ENCODE results near the gene CCDC158.

GRCh38 chr4:76316131-76316530 lies 104.8 kb downstream of the CCDC158 start:
- TF ChIP-seq CREB1 (IDR thresholded peaks at IDR 0.05; ENCODE audit: low read depth) (no peak), RFX5 (IDR thresholded peaks at IDR 0.05; ENCODE audit: low read depth, low read length) (no peak), POLR2AphosphoS5 (IDR thresholded peaks at IDR 0.05; ENCODE audit: low read length) (no peak), POLR2A (IDR thresholded peaks at IDR 0.05; ENCODE audit: low read depth, low read length) (no peak), MAX (IDR thresholded peaks at IDR 0.05; ENCODE audit: low read depth, low read length) (no peak), REST (IDR thresholded peaks at IDR 0.05; ENCODE audit: low read depth, low read length) (no peak), SKIL (IDR thresholded peaks at IDR 0.05; ENCODE audit: low read depth, poor library complexity, severe bottlenecking) (no peak), ZNF384 (IDR thresholded peaks at IDR 0.05; ENCODE audit: borderline replicate concordance, low read depth, low read length) (no peak), KAT2A (conservative IDR thresholded peaks at IDR 0.05; ENCODE audit: control insufficient read depth, low read depth, low read length) (no peak), CTCF (IDR thresholded peaks at IDR 0.05 in 2 of 3, conservative IDR thresholded peaks at IDR 0.05 in 1 of 3; ENCODE audit: control insufficient read depth in 2 of 3, extremely low read depth in 1 of 3, insufficient read depth in 1 of 3, low read depth in 3 of 3, low read length in 3 of 3) (no peak)

Data from GM12878 (cell line).